Right cardiac atrium (tissue), 5 donors: ENCODE results near the gene SRP14. TPM values are rescaled to one million over a fixed set of nuclear protein-coding genes. Genes with fewer than 3 reads are reported as not detected.
"Not testable (repeated sequence)": the region's sequence is repeated elsewhere in the genome, so short reads cannot be mapped to it uniquely, and the experiment has no call there.

ENCODE experiments used
- ATAC-seq, 2 donors: fragments of 200-7000 bp; cut with Tn5 transposase; one replicate each; pipeline versions ENCODE4 v1.8.0 to v1.9.1; 2020; ENCODE audit warnings: moderate library complexity in 2 of 2, mild to moderate bottlenecking in 1 of 2
- DNase-seq, 3 donors: peaks; one replicate each; pipeline ENCODE4 v3.0.0-alpha.2; 2020
- H3K27ac ChIP-seq: one replicate; pipeline ENCODE4 v1.5.1; 2013; ENCODE audit warnings: mild to moderate bottlenecking, low read length, control low read depth, moderate library complexity
- H3K27me3 ChIP-seq: one replicate; pipeline ENCODE4 v1.6.1; 2013; ENCODE audit not compliant: control insufficient read depth, insufficient read depth
- H3K4me1 ChIP-seq: one replicate; pipeline ENCODE4 v1.6.1; 2013; ENCODE audit warnings: low read length; ENCODE audit not compliant: control insufficient read depth, insufficient read depth
- H3K4me3 ChIP-seq: one replicate; pipeline ENCODE4 v1.5.1; 2013; ENCODE audit warnings: low read length, control low read depth
- H3K9me3 ChIP-seq: one replicate; pipeline ENCODE4 v1.6.1; 2013; ENCODE audit warnings: low read length; ENCODE audit not compliant: control insufficient read depth
- WGBS: extraction: QIAGEN DNeasy Blood & Tissue Kit; methylation state at CpG from one replicate; pipeline ENCODE4 v1.1.7; 2013; 5-methylcytosine and 5-hydroxymethylcytosine counted together
- intact Hi-C, 4 donors: fragments of 100-400 bp; cut with DNase I; formaldehyde crosslinking; loops; one replicate each; pipeline versions ENCODE4 v1.11.0 to v1.14.0; 2022 to 2023
- polyA plus RNA-seq: library from polyadenylated mRNA; stranded (reverse); fragments of 200-250 nt; gene quantifications from one replicate; pipeline ENCODE4 v1.2.3, GENCODE V29; 2013
- total RNA-seq, 4 donors: library from RNA; stranded (reverse); fragmentation: NEBNext Ultra II Directional; extraction: Animal tissue kit (Norgen Biotek cat#: 25700); gene quantifications; one replicate each; pipeline ENCODE4 v1.2.1, GENCODE V29; 2021
- donor health status: healthy with polysubstance abuse.
- donor health status: DM: no; HTN: yes; CAD: no.
- donor health status: DM: no; HTN: no; CAD: no.
- donor health status: DM: no; HTN: yes; CAD: no; lungs with severe emphysema.
- donor health status: DM: yes; HTN: yes; CAD: no.

The SRP14 gene
- total and polyA plus RNA-seq, 5 donors = 184 to 574 (median 214) TPM

DNA sequence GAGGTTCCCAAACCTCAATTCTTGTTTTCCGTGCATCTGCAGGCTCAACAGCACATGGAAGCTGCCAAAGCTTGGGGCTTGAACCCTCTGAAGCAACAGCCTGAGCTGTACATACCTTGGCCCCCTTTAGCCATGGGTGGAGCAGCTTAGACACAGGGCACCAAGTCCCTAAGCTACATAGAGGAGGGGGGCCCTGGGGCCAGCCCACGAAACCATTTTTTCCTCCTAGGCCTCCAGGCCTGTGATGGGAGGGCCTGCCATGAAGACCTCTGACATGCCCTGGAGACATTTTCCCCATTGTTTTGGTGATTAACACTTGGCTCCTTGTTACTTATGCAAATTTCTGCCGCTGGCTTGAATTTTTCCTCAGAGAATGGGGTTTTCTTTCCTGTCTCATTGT is 24.6 kb downstream of the SRP14 start:
- H3K27me3 ChIP-seq = no peaks in the 10 kb centered on the region
- DNase-seq (no peak), ATAC-seq (no peak)
- H3K9me3 ChIP-seq = peaks cover 2% of the 10 kb centered on the region
- H3K4me3 ChIP-seq = no peak overlapping the region
- intact Hi-C loops = no loop called here
- H3K4me1 ChIP-seq = no peaks in the 10 kb centered on the region
- 99% methylated on average over 3 of the region's 3 CpGs for WGBS
- H3K27ac ChIP-seq = no peak overlapping the region

- H3K4me1 ChIP-seq, H3K9me3 ChIP-seq, DNase-seq, H3K27ac ChIP-seq, ATAC-seq, intact Hi-C loops, H3K4me3 ChIP-seq, H3K27me3 ChIP-seq: not testable (repeated sequence)
- 94% methylated on average over 6 of the region's 6 CpGs for WGBS
Observed at GRCh38 chr15:40013372-40013771, 25.6 kb downstream of the SRP14 start.

GRCh38 chr15:40011303-40011702 is 27.7 kb downstream of the SRP14 start:
- 94% methylated on average over 4 of the region's 4 CpGs for WGBS

GRCh38 chr15:40010686-40011085 is 28.3 kb downstream of the SRP14 start:
- intact Hi-C loops = no loop called here
- H3K27me3 ChIP-seq = no peaks in the 10 kb centered on the region
- H3K4me1 ChIP-seq = no peaks in the 10 kb centered on the region
- H3K9me3 ChIP-seq = peaks cover 2% of the 10 kb centered on the region
- 84% methylated on average over 4 of the region's 4 CpGs for WGBS
- DNase-seq = no peak
- no peak for ATAC-seq
- no peak overlapping the region for H3K4me3 ChIP-seq
- no peak overlapping the region for H3K27ac ChIP-seq

More at GRCh38 chr15:40011303-40011702, 27.7 kb downstream of the SRP14 start:
- Histone ChIP-seq H3K27me3 (no peaks in the 10 kb centered on the region), H3K9me3 (peaks cover 2% of the 10 kb centered on the region), H3K4me3 (no peak overlapping the region), H3K4me1 (no peaks in the 10 kb centered on the region), H3K27ac (no peak overlapping the region)
- intact Hi-C loops = no loop called here
- ATAC-seq (no peak), DNase-seq (no peak)

- H3K4me1 ChIP-seq = no peaks in the 10 kb centered on the region
- ATAC-seq (no peak), DNase-seq (no peak)
- no peaks in the 10 kb centered on the region for H3K27me3 ChIP-seq
- H3K27ac ChIP-seq = no peak overlapping the region
- H3K9me3 ChIP-seq = no peaks in the 10 kb centered on the region
- intact Hi-C loops = no loop called here
- no peak overlapping the region for H3K4me3 ChIP-seq
- WGBS = 85% methylated on average over 3 of the region's 3 CpGs
Observed at GRCh38 chr15:40008061-40008765, 30.8 kb downstream of the SRP14 start.

DNA sequence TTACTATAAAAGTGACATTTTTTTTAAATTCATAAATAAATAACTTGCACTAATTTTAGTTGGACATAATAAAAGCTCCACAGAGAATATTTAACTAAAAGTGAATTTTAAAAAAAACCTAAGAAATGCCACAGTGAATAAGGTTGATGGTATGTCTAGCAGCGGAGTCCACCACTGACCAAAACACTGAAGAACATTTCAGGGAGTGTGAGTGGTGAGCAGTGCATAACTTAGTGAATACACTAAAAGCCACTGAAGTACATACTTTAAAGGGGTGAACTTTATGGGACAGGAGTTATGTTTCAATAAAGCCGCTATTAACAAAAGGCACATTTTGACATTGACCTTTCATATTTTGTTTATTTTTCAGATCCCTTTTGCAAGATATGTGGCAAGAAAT is 32.3 kb downstream of the SRP14 start:
- 99% methylated on average over 2 of the region's 2 CpGs for WGBS
- H3K9me3 ChIP-seq = no peaks in the 10 kb centered on the region
- no peaks in the 10 kb centered on the region for H3K4me1 ChIP-seq
- H3K4me3 ChIP-seq = no peak overlapping the region
- ATAC-seq (no peak), DNase-seq (no peak)
- H3K27me3 ChIP-seq = no peaks in the 10 kb centered on the region
- H3K27ac ChIP-seq = no peak overlapping the region
- intact Hi-C loops = no loop called here

DNA sequence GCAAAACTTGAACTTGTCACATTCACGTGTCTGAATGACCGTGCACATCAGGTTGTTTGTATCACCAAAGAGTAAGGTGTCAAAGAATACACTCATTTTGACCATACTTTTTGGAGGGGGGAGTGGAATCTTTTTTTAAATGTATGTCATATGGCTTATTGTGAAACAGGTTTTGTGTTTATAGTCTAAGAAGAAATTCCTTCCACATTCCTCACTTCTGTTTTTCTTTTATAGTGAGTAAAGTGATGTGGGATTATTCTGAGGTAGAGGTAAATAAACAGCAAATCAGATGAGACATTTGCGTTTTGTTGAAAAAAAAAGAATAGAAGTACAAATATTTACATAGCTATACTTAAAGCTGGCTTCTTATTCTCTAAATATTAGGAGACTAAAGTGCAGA is 33.0 kb downstream of the SRP14 start:
- no peaks in the 10 kb centered on the region for H3K9me3 ChIP-seq
- H3K27me3 ChIP-seq = no peaks in the 10 kb centered on the region
- ATAC-seq = no peak
- no peaks in the 10 kb centered on the region for H3K4me1 ChIP-seq
- no peak overlapping the region for H3K27ac ChIP-seq
- intact Hi-C loops = no loop called here
- H3K4me3 ChIP-seq = no peak overlapping the region
- no peak for DNase-seq
- WGBS = 92% methylated on average over 3 of the region's 3 CpGs

- ATAC-seq (no peak), DNase-seq (no peak)
- Histone ChIP-seq H3K4me1 (no peaks in the 10 kb centered on the region), H3K27ac (no peak overlapping the region), H3K27me3 (no peaks in the 10 kb centered on the region), H3K9me3 (no peaks in the 10 kb centered on the region), H3K4me3 (no peak overlapping the region)
- WGBS = 75% methylated on average over 7 of the region's 7 CpGs
- intact Hi-C loops = no loop called here
Observed at GRCh38 chr15:40003116-40003916, 35.7 kb downstream of the SRP14 start.

DNA sequence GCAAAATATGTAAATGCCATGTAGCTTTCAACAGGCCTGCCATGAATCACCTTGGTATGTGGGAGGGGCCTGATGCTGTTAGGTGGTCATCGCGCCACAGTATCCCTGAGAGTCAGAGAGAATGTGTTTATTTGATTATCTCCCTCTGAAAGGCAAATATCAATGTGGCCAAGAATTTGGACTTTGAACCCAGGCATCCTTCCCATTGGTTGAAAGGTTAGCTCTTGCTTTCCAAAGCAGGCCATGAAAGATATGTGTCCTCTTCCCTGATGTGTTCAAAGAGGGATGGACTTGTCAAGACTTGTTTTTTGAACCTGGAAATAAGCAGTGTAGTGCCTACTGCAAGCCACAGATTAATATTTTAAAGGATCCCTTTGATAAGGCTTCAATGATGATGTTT is 36.7 kb downstream of the SRP14 start:
- intact Hi-C loops = no loop called here
- Histone ChIP-seq H3K4me1 (no peaks in the 10 kb centered on the region), H3K27ac (no peak overlapping the region), H3K4me3 (no peak overlapping the region), H3K9me3 (no peaks in the 10 kb centered on the region), H3K27me3 (no peaks in the 10 kb centered on the region)
- ATAC-seq = no peak
- no peak for DNase-seq
- 96% methylated on average over 2 of the region's 2 CpGs for WGBS

DNA sequence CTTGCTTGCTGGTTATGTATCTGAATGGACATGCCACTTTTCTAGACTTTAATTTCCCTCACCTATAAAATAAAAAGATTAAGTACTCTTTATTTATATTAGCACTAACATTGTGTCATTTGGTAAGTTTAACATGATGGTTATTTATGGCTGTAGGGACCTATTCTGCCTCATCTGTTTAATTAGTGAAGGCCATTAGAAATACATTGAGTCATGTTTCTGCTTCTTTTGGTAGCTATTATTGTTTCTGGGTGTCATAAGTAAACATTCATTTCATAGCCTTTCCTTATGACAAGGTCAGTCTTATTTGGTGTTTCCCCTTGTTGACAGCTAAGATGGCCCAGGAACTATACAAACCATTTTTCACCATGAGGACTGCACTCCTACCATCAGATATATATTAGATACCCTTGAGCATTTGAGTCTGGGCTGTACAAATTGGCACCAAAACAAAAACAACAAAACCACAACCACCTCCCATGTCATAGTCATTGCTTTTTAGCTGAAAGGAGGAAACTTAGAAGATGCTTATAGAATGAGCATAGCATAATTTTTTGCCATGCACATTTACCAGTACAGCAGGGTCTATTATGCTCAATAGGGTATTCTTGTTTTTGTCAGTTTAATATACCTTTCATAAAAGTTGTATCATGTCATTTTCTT is 39.3 kb downstream of the SRP14 start:
- no peak for DNase-seq
- H3K4me3 ChIP-seq = no peak overlapping the region
- no peaks in the 10 kb centered on the region for H3K4me1 ChIP-seq
- no peak for ATAC-seq
- intact Hi-C loops = no loop called here
- no peaks in the 10 kb centered on the region for H3K27me3 ChIP-seq
- no peak overlapping the region for H3K27ac ChIP-seq
- no peaks in the 10 kb centered on the region for H3K9me3 ChIP-seq

GRCh38 chr15:39998511-39999077 is 40.4 kb downstream of the SRP14 start:
- Histone ChIP-seq H3K4me3 (no peak overlapping the region), H3K9me3 (no peaks in the 10 kb centered on the region), H3K27me3 (no peaks in the 10 kb centered on the region), H3K27ac (no peak overlapping the region), H3K4me1 (no peaks in the 10 kb centered on the region)
- ATAC-seq = no peak
- intact Hi-C loops = no loop called here
- DNase-seq = no peak
- 78% methylated on average over 6 of the region's 6 CpGs for WGBS
